HL-60 (cell line): ENCODE results near the gene ABHD5.
A peak's percentile ranks its signal among the peaks of the same experiment; 100 is the strongest.

Experiments
- DNase-seq, 2 experiments: peaks; one replicate each; pipeline ENCODE4 v3.0.0-alpha.2; 2010 to 2020; ENCODE audit warnings: low read depth in 1 of 2, low spot score in 1 of 2
- H3K27ac ChIP-seq: fragments of 250-450 bp; sonication (Bioruptor Pico); replicated peaks from 2 replicates; pipeline ENCODE4 v1.5.1; 2020; ENCODE audit warnings: mild to moderate bottlenecking, moderate library complexity
- H3K27me3 ChIP-seq: fragments of 250-450 bp; sonication (Bioruptor Pico); 2 replicates; pipeline ENCODE4 v1.5.1; 2021; ENCODE audit warnings: mild to moderate bottlenecking, moderate library complexity; ENCODE audit not compliant: insufficient read depth, poor library complexity, severe bottlenecking
- H3K4me3 ChIP-seq: replicated peaks from 2 replicates; pipeline ENCODE4 v1.5.1; 2011; ENCODE audit warnings: mild to moderate bottlenecking, control low read depth, low read length; ENCODE audit not compliant: insufficient read depth
- CTCF ChIP-seq: IDR thresholded peaks from one replicate; pipeline ENCODE4 v1.5.1; 2011; ENCODE audit warnings: low read length, control low read depth, inconsistent platforms; ENCODE audit not compliant: insufficient read depth
- GABPA ChIP-seq: IDR thresholded peaks from 2 replicates; pipeline ENCODE4 v1.6.1; 2012; ENCODE audit warnings: low read depth
- POLR2AphosphoS5 ChIP-seq: IDR thresholded peaks from 2 replicates; pipeline ENCODE4 v1.6.1; 2012; ENCODE audit warnings: low read depth
- REST ChIP-seq: IDR thresholded peaks from 2 replicates; pipeline ENCODE4 v1.6.1; 2012; ENCODE audit warnings: low read depth; ENCODE audit not compliant: insufficient replicate concordance
- SPI1 ChIP-seq: IDR thresholded peaks from 2 replicates; pipeline ENCODE4 v1.6.1; 2012; ENCODE audit warnings: low read depth, mild to moderate bottlenecking, borderline replicate concordance

The ABHD5 gene

GRCh38 chr3:43670635-43671522, 19.9 kb upstream of the ABHD5 start:
- no peak overlapping the region for H3K27ac ChIP-seq
- H3K4me3 ChIP-seq: no peak overlapping the region
- no peak for DNase-seq
- no peak for TF ChIP-seq REST
- no peak for TF ChIP-seq GABPA
- TF ChIP-seq SPI1: no peak
- no peak for TF ChIP-seq CTCF
- no peaks in the 10 kb centered on the region for H3K27me3 ChIP-seq

- TF ChIP-seq CTCF: no peak
- 0 out of 2 replicates have a peak, but pooled peaks have one; percentile 13 for TF ChIP-seq SPI1
- TF ChIP-seq POLR2AphosphoS5: no peak
- no peak for TF ChIP-seq REST
- no peak for TF ChIP-seq GABPA
- Histone ChIP-seq H3K27ac (no peak overlapping the region), H3K4me3 (no peak overlapping the region), H3K27me3 (no peaks in the 10 kb centered on the region)
- no peak for DNase-seq
Measured at GRCh38 chr3:43674345-43675085, 16.2 kb upstream of the ABHD5 start.

GRCh38 chr3:43675593-43675992, 15.1 kb upstream of the ABHD5 start:
- Histone ChIP-seq H3K27me3 (no peaks in the 10 kb centered on the region), H3K27ac (no peak overlapping the region)
- no peak for TF ChIP-seq GABPA
- no peak for TF ChIP-seq SPI1
- TF ChIP-seq REST: no peak
- no peak for TF ChIP-seq CTCF
- TF ChIP-seq POLR2AphosphoS5: no peak

More at GRCh38 chr3:43675593-43675992, 15.1 kb upstream of the ABHD5 start:
- no peak for DNase-seq
- H3K4me3 ChIP-seq: no peak overlapping the region
